Astrocyte (in vitro differentiated cells and primary cell): ENCODE data around the gene MAPK8IP3. TPM values are rescaled to one million over a fixed set of nuclear protein-coding genes. Genes with fewer than 3 reads are reported as not detected.

Experiments
- DNase-seq: peaks from one replicate; pipeline ENCODE4 v3.0.0-alpha.2; 2010; ENCODE audit warnings: low read depth
- FAIRE-seq: peaks from 2 replicates; lab custom pipeline; 2011; peaks lifted over from hg19 to GRCh38; lab: Jason Lieb, UNC
- H2AFZ ChIP-seq: 2 replicates; pipeline ENCODE4 v1.6.0; 2012; ENCODE audit warnings: low read depth, low read length, inconsistent platforms
- H3K27ac ChIP-seq: 2 replicates; pipeline ENCODE4 v1.5.1; 2011; ENCODE audit warnings: low read depth, low read length, inconsistent platforms
- H3K27me3 ChIP-seq: 2 replicates; pipeline ENCODE4 v1.6.0; 2011; ENCODE audit warnings: low read length, inconsistent platforms; ENCODE audit not compliant: insufficient read depth
- H3K36me3 ChIP-seq: 2 replicates; pipeline ENCODE4 v1.5.1; 2011; ENCODE audit warnings: low read length, inconsistent platforms; ENCODE audit not compliant: insufficient read depth
- H3K4me1 ChIP-seq: 2 replicates; pipeline ENCODE4 v1.5.1; 2011; ENCODE audit warnings: low read length, inconsistent platforms; ENCODE audit not compliant: insufficient read depth
- H3K4me2 ChIP-seq: 2 replicates; pipeline ENCODE4 v1.6.0; 2012; ENCODE audit warnings: low read length, inconsistent platforms
- H3K4me3 ChIP-seq: 2 replicates; pipeline ENCODE4 v1.5.1; 2011; ENCODE audit warnings: low read depth, mild to moderate bottlenecking, low read length, inconsistent platforms; ENCODE audit not compliant: insufficient read depth
- H3K79me2 ChIP-seq: 2 replicates; pipeline ENCODE4 v1.6.0; 2012; ENCODE audit warnings: mild to moderate bottlenecking, low read length, inconsistent platforms; ENCODE audit not compliant: insufficient read depth
- H3K9ac ChIP-seq: 2 replicates; pipeline ENCODE4 v1.6.0; 2012; ENCODE audit warnings: mild to moderate bottlenecking, low read length, inconsistent platforms
- H3K9me3 ChIP-seq: 2 replicates; pipeline ENCODE4 v1.5.1; 2012; ENCODE audit warnings: low read depth, mild to moderate bottlenecking, low read length, inconsistent platforms; ENCODE audit not compliant: insufficient read depth
- H4K20me1 ChIP-seq: 2 replicates; pipeline ENCODE4 v1.6.0; 2012; ENCODE audit warnings: low read length, inconsistent platforms; ENCODE audit not compliant: insufficient read depth
- H3K27ac Mint-ChIP-seq: one replicate; pipeline ENCODE4 v1.8.0; 2021; ENCODE audit warnings: mild to moderate bottlenecking, mixed read lengths; ENCODE audit not compliant: unreplicated experiment
- H3K27me3 Mint-ChIP-seq: one replicate; pipeline ENCODE4 v1.8.0; 2021; ENCODE audit warnings: low read depth, mixed read lengths; ENCODE audit not compliant: unreplicated experiment
- H3K36me3 Mint-ChIP-seq: one replicate; pipeline ENCODE4 v1.8.0; 2021; ENCODE audit warnings: low read depth, mixed read lengths; ENCODE audit not compliant: unreplicated experiment
- H3K4me1 Mint-ChIP-seq: one replicate; pipeline ENCODE4 v1.8.0; 2021; ENCODE audit warnings: low read depth, mixed read lengths; ENCODE audit not compliant: unreplicated experiment
- H3K4me3 Mint-ChIP-seq: one replicate; pipeline ENCODE4 v1.8.0; 2021; ENCODE audit warnings: mild to moderate bottlenecking, moderate library complexity, mixed read lengths; ENCODE audit not compliant: unreplicated experiment
- H3K9me3 Mint-ChIP-seq: one replicate; pipeline ENCODE4 v1.8.0; 2021; ENCODE audit warnings: mild to moderate bottlenecking, mixed read lengths; ENCODE audit not compliant: unreplicated experiment
- EZH2 ChIP-seq: IDR thresholded peaks from 2 replicates; pipeline ENCODE4 v1.6.1; 2012; ENCODE audit warnings: mild to moderate bottlenecking, low read length, inconsistent platforms; ENCODE audit not compliant: insufficient read depth
- microRNA-seq: library from miRNA; unstranded; fragments of <30 nt; microRNA quantifications from one replicate; pipeline ENCODE4 v1.2.0, GENCODE V29; 2020
- total RNA-seq: library from RNA; stranded (reverse); gene quantifications from 2 replicates; pipeline ENCODE4 v1.2.1, GENCODE V29; 2021

MAPK8IP3 gene
- total RNA-seq, 1 donor from 2014 or later, result 92.4 TPM

- Histone ChIP-seq H3K4me3 (no peak overlapping the region), H4K20me1 (peaks cover 3% of the 10 kb centered on the region), H3K27me3 (no peaks in the 10 kb centered on the region), H3K4me2 (no peak overlapping the region), H3K27ac (no peak overlapping the region), H3K9ac (no peak overlapping the region), H3K79me2 (no peaks in the 10 kb centered on the region), H3K4me1 (no peaks in the 10 kb centered on the region), H3K9me3 (no peaks in the 10 kb centered on the region), H3K36me3 (no peaks in the 10 kb centered on the region), H2AFZ (no peak overlapping the region)
- Mint-ChIP-seq H3K36me3 (peaks cover 9% of the 10 kb centered on the region), H3K27me3 (no peaks in the 10 kb centered on the region), H3K4me3 (no peak overlapping the region), H3K9me3 (no peaks in the 10 kb centered on the region), H3K27ac (no peak overlapping the region), H3K4me1 (no peaks in the 10 kb centered on the region)
- FAIRE-seq (no peak), DNase-seq (no peak)
- TF ChIP-seq EZH2, result no peak
Observed at GRCh38 chr16:1818873-1819525, 113.0 kb downstream of the MAPK8IP3 start.

- Histone ChIP-seq H3K9ac (no peak overlapping the region), H3K4me1 (no peaks in the 10 kb centered on the region), H3K9me3 (no peaks in the 10 kb centered on the region), H4K20me1 (peaks cover 9% of the 10 kb centered on the region), H3K4me2 (no peak overlapping the region), H3K27ac (no peak overlapping the region), H3K79me2 (no peaks in the 10 kb centered on the region), H3K36me3 (no peaks in the 10 kb centered on the region), H3K4me3 (no peak overlapping the region), H3K27me3 (no peaks in the 10 kb centered on the region), H2AFZ (no peak overlapping the region)
- Mint-ChIP-seq H3K27ac (no peak overlapping the region), H3K4me3 (no peak overlapping the region), H3K27me3 (no peaks in the 10 kb centered on the region), H3K36me3 (peaks cover 9% of the 10 kb centered on the region), H3K9me3 (no peaks in the 10 kb centered on the region), H3K4me1 (no peaks in the 10 kb centered on the region)
- no peak for DNase-seq
- no peak for TF ChIP-seq EZH2
- no peak for FAIRE-seq
Observed at GRCh38 chr16:1819611-1820010, 113.6 kb downstream of the MAPK8IP3 start.

Small RNA genes within 50 kb of the gene (microRNA-seq; reads per million reads assigned to microRNA genes)
- 17.0 reads per million, percentile 44 among the genes with 10 or more reads in this experiment for gene MIR3177

Other genes with a start within 250 kb of the MAPK8IP3 start
- gene CLCN7, start 231.2 kb upstream of the MAPK8IP3 start, total RNA-seq, result 66.7 and 67.2 TPM in 2 replicates
- not detected in 2 replicates for gene PTX4, start 217.3 kb upstream of the MAPK8IP3 start, total RNA-seq
- gene TELO2, start 212.8 kb upstream of the MAPK8IP3 start, total RNA-seq, result 21.1 and 22.0 TPM in 2 replicates
- gene TMEM204, start 172.5 kb upstream of the MAPK8IP3 start, total RNA-seq, result not detected in 2 replicates
- gene IFT140, start 94.1 kb upstream of the MAPK8IP3 start, total RNA-seq, result 15.7 and 16.3 TPM in 2 replicates
- 15.7 and 18.0 TPM in 2 replicates for gene CRAMP1, start 93.8 kb upstream of the MAPK8IP3 start, total RNA-seq
- 122 and 143 TPM in 2 replicates for gene JPT2, start 27.9 kb upstream of the MAPK8IP3 start, total RNA-seq
- 36.3 and 42.7 TPM in 2 replicates for gene NME3, start 65.3 kb downstream of the MAPK8IP3 start, total RNA-seq
- 21.4 and 23.3 TPM in 2 replicates for gene EME2, start 66.6 kb downstream of the MAPK8IP3 start, total RNA-seq
- 74.0 and 80.2 TPM in 2 replicates for gene MRPS34, start 66.9 kb downstream of the MAPK8IP3 start, total RNA-seq
- gene SPSB3, start 76.4 kb downstream of the MAPK8IP3 start, total RNA-seq, result 21.8 and 23.3 TPM in 2 replicates
- 41.4 and 45.2 TPM in 2 replicates for gene NUBP2, start 76.8 kb downstream of the MAPK8IP3 start, total RNA-seq
- gene IGFALS, start 87.5 kb downstream of the MAPK8IP3 start, total RNA-seq, result not detected in 2 replicates
- gene HAGH, start 120.6 kb downstream of the MAPK8IP3 start, total RNA-seq, result 35.9 and 36.9 TPM in 2 replicates
- 24.0 and 25.8 TPM in 2 replicates for gene FAHD1, start 121.0 kb downstream of the MAPK8IP3 start, total RNA-seq
- 0.16 TPM in 1 of 2 replicates, not detected in the other for gene MEIOB, start 166.0 kb downstream of the MAPK8IP3 start, total RNA-seq
- gene HS3ST6, start 212.2 kb downstream of the MAPK8IP3 start, total RNA-seq, result not detected in 2 replicates
- gene MSRB1, start 237.0 kb downstream of the MAPK8IP3 start, total RNA-seq, result 23.7 and 25.8 TPM in 2 replicates
- gene RPL3L, start 248.5 kb downstream of the MAPK8IP3 start, total RNA-seq, result not detected in 2 replicates